ENCODE measurements around the gene IL1RAP.

- TF ChIP-seq POLR2AphosphoS5 (IDR thresholded peaks at IDR 0.05; ENCODE audit: insufficient read depth in 1 of 2, low read depth in 1 of 2) (no peak), CTCF (IDR thresholded peaks at IDR 0.05) (no peak)
These were observed 152.9 kb downstream of the IL1RAP start for GRCh38 chr3:190666821-190667220.

Data from vagina (tissue), 2 donors.